Testis (tissue), 2 donors: ENCODE results near the gene XG.

ENCODE experiments used
- CTCF ChIP-seq, 3 experiments: fragments of 450-650 bp in 2 of 3; fragments of 200-600 bp in 1 of 3; sonication (generic) in 1 of 3; IDR thresholded peaks; one replicate each; pipeline ENCODE4 v1.5.1; 2016 to 2019; ENCODE audit warnings: antibody characterized with exemption in 3 of 3, mild to moderate bottlenecking in 2 of 3, moderate library complexity in 1 of 3
- POLR2A ChIP-seq: fragments of 450-650 bp; IDR thresholded peaks from one replicate; pipeline ENCODE4 v1.6.1; 2017; ENCODE audit warnings: antibody characterized with exemption, mild to moderate bottlenecking, moderate library complexity

- TF ChIP-seq CTCF (IDR thresholded peaks at IDR 0.05) (no peak), POLR2A (no peak)
Observed at GRCh38 chrX:2782171-2782570, 30.3 kb downstream of the XG start.
